GM19193 (cell line): ENCODE results near the gene CORO1C.

ENCODE experiments used
- POLR2A ChIP-seq: IDR thresholded peaks from 4 replicates; pipeline ENCODE4 v1.6.1; 2011; ENCODE audit not compliant: insufficient read depth, insufficient read length; ENCODE audit errors: extremely low read depth

Gene CORO1C

DNA sequence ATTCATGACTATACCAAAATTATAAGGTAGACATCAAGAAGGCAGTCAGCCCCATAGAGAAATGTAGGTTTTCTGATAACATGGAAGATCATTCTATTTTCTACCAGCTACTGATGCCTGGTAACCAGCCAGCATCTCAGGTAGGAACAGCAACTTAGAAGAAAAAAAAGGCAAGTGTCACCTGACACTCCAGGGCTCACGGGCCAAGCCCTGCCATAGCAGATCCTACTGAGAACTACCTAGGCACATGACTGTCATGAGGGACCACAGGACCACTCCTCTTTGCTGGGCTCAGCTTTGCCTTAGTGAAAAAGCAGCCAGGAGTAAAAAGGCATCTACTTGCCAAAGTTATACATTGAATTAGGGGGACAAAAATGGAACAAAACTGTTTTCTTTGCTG lies 33.4 kb downstream of the CORO1C start:
- no peak for TF ChIP-seq POLR2A

DNA sequence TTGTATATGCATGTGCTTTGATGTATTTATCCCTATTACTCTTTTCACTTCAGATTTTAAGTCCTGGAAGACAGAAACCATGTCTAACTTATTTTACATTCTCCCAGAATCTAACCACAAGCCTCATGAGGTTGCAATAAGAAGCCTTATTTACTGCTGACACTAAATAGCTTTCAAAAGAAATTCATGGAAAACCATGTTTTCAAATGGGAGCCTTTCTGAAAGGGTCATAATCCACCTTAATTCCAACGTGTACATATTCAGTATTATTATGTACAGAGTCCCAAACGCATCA lies 34.4 kb downstream of the CORO1C start:
- TF ChIP-seq POLR2A = no peak

DNA sequence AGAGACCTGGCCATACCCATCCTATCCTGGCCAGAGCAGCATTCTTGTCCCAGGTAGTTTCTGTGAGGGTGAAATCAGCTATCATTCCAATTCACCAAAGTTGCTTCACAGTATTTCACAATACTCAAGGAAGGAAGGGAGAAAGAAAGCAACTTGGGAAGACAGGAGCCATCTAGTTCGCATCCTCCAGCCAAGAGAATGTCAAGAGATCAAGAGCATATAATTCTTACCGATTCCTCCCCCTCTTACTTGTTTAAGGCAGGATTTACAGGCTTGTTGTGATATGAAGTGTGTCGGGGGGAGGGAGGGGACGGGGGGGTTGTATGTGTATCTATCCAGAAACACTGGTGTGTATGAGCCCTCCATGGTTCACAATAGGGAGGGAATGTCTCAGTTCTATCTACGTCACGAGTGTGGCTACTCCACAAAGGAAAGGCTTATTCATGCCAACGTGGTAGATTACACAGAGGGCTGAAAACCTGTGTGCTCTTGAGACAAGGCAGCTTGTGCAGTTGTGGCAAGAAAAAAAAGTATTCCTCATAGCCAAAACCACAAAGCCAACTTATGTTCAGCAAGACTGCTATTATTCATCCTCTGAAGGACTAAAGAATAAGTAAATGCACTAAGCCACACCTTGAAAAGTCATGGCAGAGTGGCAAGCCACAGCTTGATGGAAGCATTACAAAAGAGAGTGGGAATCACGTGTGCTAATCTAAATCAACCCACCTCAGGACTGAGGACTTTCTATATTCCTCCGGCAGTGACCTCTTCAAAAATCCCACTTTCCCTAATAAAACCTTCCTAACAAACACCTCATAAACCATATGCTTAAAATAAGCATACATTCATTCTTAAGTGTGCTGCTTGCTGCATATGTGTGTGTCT lies 35.0 kb downstream of the CORO1C start:
- TF ChIP-seq POLR2A = no peak

DNA sequence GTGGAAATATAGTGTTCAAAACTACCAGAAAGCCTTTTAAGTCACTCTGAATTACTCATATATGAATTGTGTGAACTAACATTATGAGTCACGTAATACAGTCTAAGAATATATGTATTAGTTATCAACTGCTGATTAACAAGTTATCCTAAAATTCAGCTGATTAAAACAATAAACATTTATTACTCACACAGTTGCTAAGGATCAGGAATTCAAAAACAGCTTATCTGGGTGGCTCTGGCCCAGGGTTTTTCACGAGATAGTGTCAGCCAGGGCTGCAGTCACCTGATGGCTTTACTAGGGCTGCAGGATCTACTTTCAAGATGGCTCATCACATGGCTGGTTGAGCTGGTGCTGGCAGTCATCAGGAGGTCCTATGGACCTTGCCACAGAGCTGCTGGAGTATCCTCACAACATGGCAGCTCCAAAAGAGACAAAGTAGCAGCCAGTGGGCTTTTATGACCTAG lies 36.5 kb downstream of the CORO1C start:
- no peak for TF ChIP-seq POLR2A

DNA sequence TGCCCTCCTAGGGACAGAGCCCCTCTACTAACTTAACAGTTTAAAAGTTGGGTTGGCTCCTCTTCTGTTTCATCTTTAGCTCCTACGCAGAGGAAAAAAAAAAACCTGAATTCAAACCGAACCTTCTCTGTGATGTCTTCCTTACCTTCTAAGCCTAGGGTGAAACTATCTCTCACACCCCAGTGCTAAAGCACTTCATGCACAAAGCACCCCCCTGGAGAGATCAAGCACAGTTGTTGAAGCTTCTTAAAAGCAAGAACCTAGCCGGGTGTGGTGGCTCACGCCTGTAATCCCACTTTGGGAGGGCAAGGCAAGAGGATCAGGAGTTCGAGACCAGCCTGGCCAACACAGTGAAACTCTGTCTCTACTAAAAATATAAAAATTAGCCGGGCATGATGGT lies 37.6 kb downstream of the CORO1C start:
- no peak for TF ChIP-seq POLR2A

DNA sequence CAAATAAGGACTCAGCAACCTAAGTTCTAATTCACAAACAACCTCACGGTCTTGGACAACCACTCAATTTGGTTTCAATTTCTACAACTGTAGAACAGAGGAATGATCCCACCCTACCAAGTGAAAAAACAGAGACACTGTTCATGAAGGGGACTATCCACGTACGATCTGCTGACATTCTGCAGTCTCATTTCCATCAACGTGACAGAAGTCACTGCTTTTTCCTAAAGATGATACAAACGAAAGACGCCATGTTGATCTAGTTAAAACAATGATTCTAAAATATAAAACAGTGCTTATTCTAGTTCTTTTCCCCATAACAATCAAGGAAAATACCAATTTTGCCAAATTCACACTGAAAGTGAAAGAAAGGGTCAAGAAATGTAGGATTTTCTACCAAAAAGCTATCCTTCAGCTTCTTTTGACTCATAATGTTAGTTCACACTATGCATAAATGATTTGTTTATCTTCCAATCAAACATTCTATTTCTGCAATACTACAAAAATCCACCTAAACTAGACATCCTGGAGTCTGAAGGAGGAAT lies 38.1 kb downstream of the CORO1C start:
- TF ChIP-seq POLR2A = no peak

DNA sequence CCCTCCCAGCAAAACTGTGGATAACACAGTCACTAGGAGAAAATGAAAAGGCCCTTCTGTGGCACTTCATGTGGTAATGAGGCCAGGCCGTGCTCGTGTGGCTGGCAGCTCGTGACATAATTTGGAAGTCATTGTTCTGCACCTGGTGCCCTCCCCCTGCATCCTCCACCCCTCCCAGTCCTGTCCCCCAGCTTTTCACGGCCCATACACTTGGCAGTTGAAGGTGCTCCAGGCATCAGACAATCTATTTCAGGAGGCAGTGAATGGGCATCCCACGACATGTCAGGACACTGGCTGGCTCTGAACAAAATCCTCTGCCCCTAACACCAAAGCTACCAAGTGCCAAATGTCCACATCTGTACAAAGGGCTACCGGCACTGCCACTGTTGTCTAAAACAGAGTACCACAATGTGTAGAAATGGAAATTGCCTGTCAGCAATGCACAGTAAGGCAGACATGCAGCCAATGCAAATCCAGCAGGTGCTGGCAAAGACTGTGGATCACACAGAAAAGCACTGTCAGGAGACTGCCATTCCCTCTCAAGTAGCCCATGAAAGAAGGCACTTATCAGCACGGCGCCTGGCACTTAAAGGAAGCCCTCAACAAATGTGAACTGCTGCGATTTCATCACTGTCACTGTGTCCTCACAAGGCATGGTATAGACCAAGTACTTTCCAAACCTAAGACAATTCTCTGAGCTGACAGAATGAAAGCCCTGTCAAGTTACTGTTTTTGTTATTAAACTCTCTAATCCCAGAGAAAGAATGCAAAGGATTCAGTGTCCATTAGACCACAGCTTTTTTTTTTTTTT lies 39.1 kb downstream of the CORO1C start:
- no peak for TF ChIP-seq POLR2A

DNA sequence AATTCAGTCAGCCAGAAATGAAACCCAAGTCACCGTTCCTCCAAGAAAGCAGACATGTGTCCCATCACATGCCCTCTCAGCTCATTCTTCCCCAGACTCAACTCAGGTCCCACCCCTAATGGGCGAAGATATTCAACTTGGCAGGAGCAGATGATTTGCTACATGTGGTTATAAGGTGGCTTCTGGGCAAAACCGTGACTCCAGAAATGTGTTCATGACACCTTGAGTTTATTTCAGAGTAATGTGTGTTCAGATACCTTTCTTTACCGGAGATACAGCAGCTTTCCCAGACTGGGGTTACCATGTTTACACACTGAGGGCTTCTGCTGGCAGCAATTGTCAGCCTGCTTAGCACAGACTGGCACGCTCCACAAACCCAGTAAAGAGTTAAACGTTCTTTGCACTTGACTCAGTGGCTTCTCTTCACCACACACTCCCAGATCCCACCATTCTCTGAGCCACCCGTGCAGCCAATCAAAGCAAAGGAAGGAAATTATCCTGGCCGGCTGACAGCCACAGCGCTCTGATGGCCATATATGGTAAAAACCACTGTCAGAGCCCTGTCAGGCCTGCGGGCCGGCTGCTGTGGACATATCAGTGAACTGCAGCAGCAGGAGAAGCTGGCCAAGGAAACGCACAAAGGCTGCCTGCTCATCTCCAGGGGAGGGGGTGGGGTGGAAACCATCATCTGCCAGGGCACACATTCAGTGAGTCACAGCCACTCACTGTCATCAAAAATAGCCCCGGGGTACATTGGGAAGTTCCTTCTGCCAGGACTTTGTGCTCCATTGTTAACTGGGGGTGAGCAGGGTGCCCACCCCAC lies 39.9 kb downstream of the CORO1C start:
- TF ChIP-seq POLR2A = peak; percentile 54

DNA sequence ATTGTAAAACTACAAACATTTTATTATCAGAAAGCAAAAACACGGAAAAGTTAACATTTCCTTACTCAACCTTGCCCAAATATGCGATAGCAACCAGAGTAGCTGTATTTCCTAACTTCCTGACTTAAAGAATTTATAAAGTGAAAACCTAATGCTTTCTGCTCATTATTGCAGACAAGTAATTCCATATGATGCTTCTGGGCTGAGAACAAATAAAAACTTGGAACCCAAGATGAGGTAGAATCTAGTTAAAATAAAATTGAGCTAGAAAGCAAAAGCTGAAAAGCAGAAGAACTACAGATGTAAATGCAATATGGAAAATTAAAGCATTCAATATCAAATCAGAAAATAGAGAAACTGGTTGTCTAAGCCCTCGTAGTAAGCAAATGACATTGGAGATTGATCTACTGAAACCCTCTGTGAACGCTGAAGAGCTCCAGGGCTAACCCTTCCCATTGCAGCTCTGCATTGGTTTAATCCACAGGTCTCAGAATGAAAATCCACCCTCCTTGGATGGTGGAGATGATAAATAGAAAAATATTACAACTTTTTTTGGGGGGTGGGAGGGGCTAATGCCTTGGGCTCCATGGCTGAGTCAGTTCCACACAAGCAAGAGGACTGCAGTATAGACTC lies 40.7 kb downstream of the CORO1C start:
- TF ChIP-seq POLR2A = no peak

DNA sequence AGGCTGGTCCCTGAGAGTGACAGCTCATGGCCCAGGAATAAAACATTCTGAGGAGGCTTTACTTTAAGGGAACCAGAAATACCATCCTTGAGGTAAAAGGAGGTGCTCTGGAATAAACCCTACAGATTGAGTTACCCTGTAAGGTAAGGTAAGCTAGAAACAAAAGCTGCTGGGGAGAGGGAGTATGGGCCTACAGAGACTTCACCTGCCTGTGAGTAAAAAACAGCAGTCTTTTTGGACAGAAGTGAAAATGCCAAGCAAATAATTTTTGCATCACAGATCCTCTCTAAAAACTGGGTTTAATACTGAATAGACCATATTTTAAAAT lies 41.2 kb downstream of the CORO1C start:
- TF ChIP-seq POLR2A = no peak

DNA sequence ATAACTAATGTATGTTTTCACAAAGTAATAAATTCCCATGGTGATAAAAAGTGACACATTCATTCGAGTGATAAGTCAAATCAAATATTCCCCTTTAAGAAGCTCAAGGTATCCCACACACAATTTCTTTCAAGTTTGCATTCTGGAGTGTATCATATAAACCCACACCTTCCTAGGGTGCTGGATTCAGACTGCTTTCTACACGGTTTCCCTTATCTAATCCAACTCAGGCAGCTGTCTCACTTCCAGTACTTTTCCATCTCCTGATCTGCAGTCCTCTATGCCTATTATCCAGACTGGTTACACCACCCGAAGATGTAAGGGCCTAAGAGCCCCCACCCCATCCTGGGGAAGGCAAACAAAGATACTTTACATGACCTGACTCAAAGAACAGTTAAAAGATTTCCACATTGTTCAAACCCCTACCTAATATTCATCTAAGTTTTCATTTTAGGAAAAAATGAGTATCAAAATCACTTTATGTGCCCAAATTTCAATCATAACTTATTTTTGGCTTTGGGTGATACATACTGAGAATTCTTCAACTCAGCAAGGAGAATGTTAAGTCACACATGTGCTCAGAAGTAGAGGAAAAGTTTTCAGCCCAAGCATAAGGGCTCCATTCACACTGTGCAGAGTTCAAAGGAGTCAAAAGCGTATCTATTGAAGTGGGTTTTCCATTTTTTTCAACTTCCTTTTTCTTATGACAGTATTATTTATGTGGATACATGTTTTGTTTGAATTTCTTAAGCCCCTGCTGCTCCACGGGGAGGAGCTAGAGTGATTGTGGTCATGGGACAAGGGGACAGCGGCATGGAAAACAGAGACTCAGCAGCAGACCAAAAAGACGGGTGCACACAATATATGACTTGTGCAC lies 41.8 kb downstream of the CORO1C start:
- TF ChIP-seq POLR2A = no peak

DNA sequence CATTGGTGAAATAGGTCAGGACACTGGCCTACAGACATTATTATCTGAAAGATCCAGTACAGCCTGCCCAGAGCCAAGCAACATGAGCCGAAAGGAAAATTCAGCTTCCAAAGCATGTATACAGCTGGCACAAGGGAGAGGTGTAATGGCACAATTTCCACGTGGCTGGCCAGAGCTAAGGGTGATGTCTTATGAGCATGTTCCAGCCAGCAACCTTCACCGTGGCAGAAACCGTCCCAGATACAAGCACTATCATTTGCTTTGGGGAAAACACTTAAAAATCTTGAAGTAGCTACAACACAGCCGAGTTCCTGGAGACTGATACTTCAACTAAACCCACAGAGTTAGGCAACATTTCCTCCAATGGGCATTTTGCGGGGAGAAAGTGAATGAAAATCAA lies 44.5 kb downstream of the CORO1C start:
- TF ChIP-seq POLR2A = no peak

DNA sequence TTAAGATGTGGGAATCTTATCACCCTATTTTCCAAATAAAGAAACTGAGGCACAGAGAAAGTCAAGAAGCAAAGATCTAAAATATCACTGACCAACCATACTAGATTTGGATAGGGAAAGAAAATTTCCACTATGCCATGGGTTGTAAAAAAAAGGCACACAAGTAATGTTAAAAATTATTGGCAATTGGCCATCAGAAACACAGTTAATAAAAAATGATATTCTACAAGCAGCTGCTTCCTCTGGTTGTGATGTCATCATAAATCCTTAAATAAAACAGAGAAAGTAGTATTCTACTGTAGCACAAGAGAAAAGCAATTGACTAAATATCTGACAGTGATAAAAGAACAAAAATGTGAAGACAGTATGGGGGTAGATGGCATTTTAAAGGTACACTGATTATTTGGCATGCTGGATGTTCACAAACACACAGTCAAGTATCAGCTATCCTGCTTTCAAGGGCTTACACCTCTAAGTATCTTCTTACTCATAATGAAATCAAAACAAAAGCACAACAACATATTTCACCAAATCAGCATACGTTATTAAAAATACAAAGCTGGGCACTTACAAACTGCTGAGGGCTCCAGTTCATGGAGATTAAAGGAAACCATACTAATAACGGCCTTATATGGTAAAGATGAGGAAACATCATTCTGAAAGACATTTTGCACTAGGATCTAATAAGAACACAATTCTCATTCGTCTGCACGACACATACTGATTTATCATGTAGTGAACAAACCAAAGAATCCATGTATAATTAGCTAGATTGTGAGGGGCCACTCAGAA lies 45.7 kb downstream of the CORO1C start:
- TF ChIP-seq POLR2A = no peak
